ENCODE data around the gene YPEL2.

DNA sequence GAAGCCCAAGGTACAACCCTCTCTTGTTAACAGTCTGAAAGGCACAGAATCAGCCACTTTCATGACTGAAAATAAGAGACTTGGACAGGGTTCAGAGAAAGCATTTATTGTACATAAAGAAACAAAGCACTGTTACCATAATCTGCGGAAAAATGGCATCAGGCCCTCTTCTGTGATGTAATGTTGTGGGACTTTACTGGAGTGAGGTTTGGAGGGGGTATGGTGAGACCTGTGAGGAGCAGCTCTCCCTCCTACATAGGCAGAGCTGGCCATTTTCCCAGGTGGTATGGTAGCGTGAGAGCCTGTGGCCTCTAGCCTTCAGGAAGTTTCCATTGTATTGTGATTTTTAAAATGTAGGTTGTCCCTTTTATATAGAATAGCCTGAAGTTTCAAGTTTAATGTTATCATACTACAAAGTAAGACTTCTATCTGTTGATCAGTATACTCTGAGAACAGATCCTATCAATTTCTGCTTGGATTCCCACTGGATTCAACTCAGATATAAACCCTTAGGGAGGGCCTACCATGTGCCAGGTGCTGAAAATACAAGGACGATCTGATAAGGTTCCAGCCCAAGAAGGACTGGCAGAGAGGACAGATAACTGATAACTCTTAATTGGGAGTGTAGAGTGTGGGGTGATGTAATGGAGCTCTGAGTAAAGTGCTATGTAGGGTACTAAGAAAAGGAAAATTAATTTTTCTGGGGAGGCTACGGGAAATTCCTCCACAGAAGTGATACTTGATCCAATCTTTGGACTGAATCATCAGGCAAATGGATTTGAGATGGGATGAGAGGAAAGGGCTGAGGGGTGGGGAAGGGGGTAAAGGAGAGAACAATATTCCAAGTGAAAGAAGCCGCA lies 4.1 kb upstream of the YPEL2 start:
- TF ChIP-seq POLR2A (IDR thresholded peaks at IDR 0.05; ENCODE audit: low read depth, low read length), result no peak
- TF ChIP-seq TAF1 (IDR thresholded peaks at IDR 0.05; ENCODE audit: borderline replicate concordance, low read depth, low read length), result no peak

Data from GM12892 (cell line).